ENCODE results near the gene TIE1.

TIE1 gene

DNA sequence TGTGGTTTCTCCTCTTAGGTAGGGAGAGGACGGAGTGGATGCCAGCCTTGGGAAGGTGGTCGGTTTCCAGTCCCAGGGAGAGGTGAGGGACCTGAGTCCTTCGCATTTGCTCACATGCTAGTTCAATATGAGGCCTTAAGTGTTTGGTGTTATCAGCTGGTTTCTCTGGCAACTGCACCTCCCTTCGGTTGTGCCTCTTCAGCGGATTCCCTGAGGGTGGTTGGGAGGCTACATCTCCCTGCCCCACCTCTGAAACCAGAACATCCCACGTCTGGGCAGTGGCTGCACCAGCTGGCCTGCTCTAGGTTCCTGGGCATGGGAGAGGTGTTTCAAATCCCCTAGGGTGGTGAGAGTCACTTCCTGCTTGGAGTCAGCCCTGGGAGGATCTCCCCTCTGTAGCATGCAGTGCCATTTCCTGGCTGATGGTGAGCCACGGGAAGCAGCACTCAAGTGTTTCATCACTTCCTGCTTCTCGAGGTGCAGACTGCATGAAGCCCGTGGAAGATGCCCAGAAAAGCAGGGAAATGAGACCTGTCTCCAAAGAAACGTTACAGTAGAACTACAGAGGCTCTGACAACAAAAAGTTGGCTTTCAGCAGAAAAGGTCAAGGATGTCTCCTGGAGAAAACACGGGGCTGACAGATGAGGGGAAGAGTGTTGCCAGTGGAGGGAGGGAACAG is 26.5 kb upstream of the TIE1 start:
- peak; percentile 63 to 88 (median 80) for DNase-seq
- 46% methylated on average over 9 of the region's 11 CpGs for WGBS (ENCODE audit: insufficient coverage)
- CTCF ChIA-PET = interaction anchor here (1.5 to 1.7 kb wide), 2 partner anchors 10 to 19 kb away, joined by 3 to 4 read pairs; no protein-coding TSS in a partner anchor

DNA sequence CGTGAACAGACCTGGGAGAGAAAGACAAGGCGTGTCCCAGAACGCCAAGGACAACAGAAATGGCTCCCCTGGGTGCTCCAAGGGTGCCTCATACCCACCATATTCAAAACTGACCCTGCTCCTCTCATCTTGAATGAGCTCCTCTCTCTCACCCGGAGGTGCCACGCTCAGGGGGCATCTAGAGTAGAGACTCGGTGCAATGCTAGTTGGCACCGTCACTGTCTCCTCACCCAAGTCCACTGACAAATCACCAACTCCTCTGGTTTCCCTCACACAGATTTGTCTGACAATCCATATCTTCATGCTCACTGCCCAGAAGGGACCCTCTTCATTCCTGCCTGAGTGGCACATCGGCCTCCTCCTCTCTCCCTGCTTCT is 26.0 kb upstream of the TIE1 start:
- H3K4me1 ChIP-seq (ENCODE audit: control extremely low read depth in 1 of 4, control insufficient read depth in 4 of 4, insufficient read depth in 4 of 4, low read length in 3 of 4) = peaks cover 0 to 24% (median 15%) of the 10 kb centered on the region in 4 experiments
- POLR2A ChIA-PET = no interaction called here
- peaks cover 0 to 2% (median 0%) of the 10 kb centered on the region in 5 experiments for H3K27me3 ChIP-seq (replicated peaks in 2 of 5; ENCODE audit: control insufficient read depth in 4 of 5, insufficient read depth in 5 of 5, low read length in 4 of 5)
- no peaks in the 10 kb centered on the region for H3K36me3 ChIP-seq (ENCODE audit: control insufficient read depth in 4 of 4, insufficient read depth in 4 of 4, low read length in 3 of 4)
- no peak for DNase-seq
- H3K27ac ChIP-seq (ENCODE audit: insufficient read depth in 1 of 2, low read depth in 1 of 2, low read length in 2 of 2, poor library complexity in 1 of 2, severe bottlenecking in 2 of 2) = no peak overlapping the region
- CTCF ChIA-PET = interaction anchor here (1.5 to 1.7 kb wide), 2 partner anchors 9 to 18 kb away, joined by 3 to 4 read pairs; no protein-coding TSS in a partner anchor
- H3K4me3 ChIP-seq (ENCODE audit: control insufficient read depth in 1 of 7, extremely low read depth in 1 of 7, insufficient read depth in 4 of 7, low read depth in 2 of 7, low read length in 6 of 7) = no peak overlapping the region
- H3K9me3 ChIP-seq (ENCODE audit: control extremely low read depth in 1 of 5, control insufficient read depth in 4 of 5, insufficient read depth in 2 of 5, low read depth in 1 of 5, low read length in 4 of 5) = no peaks in the 10 kb centered on the region
- 90% methylated on average over 3 of the region's 8 CpGs for WGBS (ENCODE audit: insufficient coverage)

More for the DNA sequence above, 26.5 kb upstream of the TIE1 start:
- H3K27me3 ChIP-seq (replicated peaks in 2 of 5; ENCODE audit: control insufficient read depth in 4 of 5, insufficient read depth in 5 of 5, low read length in 4 of 5) = peaks cover 0 to 2% (median 0%) of the 10 kb centered on the region in 5 experiments
- no peak overlapping the region for H3K27ac ChIP-seq (ENCODE audit: insufficient read depth in 1 of 2, low read depth in 1 of 2, low read length in 2 of 2, poor library complexity in 1 of 2, severe bottlenecking in 2 of 2)
- no peaks in the 10 kb centered on the region for H3K9me3 ChIP-seq (ENCODE audit: control extremely low read depth in 1 of 5, control insufficient read depth in 4 of 5, insufficient read depth in 2 of 5, low read depth in 1 of 5, low read length in 4 of 5)
- POLR2A ChIA-PET = no interaction called here
- H3K36me3 ChIP-seq (ENCODE audit: control insufficient read depth in 4 of 4, insufficient read depth in 4 of 4, low read length in 3 of 4) = no peaks in the 10 kb centered on the region
- peak overlapping the region in 1 of 7 experiments; percentile 2 for H3K4me3 ChIP-seq (ENCODE audit: control insufficient read depth in 1 of 7, extremely low read depth in 1 of 7, insufficient read depth in 4 of 7, low read depth in 2 of 7, low read length in 6 of 7)
- H3K4me1 ChIP-seq (ENCODE audit: control extremely low read depth in 1 of 4, control insufficient read depth in 4 of 4, insufficient read depth in 4 of 4, low read length in 3 of 4) = peaks cover 0 to 28% (median 15%) of the 10 kb centered on the region in 4 experiments

DNA sequence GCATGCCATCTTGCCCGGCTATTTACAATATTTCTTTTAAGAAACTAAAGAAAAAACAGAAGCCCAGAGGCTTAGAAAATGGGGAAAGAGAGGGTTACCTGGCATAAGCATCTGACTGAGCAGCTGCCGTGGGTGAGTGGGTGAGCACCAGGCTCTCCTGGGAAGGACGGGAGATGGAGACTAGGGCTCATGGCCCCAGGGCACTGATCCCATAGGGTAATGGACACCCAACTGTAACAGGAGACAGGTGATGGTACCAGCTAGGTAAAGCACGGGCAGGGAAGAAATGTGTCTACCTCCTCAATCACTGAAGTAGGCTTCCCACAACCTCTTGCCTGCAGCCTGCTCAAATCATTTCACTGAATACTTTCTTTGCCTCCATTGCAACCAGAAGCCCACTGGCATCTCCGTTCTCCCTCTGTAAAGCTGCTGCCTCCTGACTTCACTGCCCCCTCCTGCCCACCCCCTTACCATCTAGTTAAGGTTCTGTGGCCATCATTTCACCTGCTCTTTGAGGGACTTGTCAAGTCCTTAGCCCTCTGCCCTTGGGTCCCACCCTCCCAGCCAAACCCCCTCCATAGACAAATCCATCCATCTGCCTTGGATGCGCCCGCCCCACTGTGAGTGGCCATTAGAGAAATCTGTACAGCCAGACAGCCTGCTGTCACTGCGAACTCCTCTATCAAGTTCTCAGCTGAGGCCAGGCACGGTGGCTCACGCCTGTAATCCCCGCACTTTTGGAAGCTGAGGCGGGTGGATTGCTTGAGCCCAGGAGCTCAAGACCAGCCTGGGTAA is 24.8 kb upstream of the TIE1 start:
- WGBS (ENCODE audit: insufficient coverage) = 91% methylated on average over 9 of the region's 12 CpGs
- Histone ChIP-seq H3K4me3 (ENCODE audit: control insufficient read depth in 1 of 7, extremely low read depth in 1 of 7, insufficient read depth in 4 of 7, low read depth in 2 of 7, low read length in 6 of 7) (no peak overlapping the region), H3K4me1 (ENCODE audit: control extremely low read depth in 1 of 4, control insufficient read depth in 4 of 4, insufficient read depth in 4 of 4, low read length in 3 of 4) (peaks cover 0 to 12% (median 11%) of the 10 kb centered on the region in 4 experiments), H3K36me3 (ENCODE audit: control insufficient read depth in 4 of 4, insufficient read depth in 4 of 4, low read length in 3 of 4) (no peaks in the 10 kb centered on the region), H3K27ac (ENCODE audit: insufficient read depth in 1 of 2, low read depth in 1 of 2, low read length in 2 of 2, poor library complexity in 1 of 2, severe bottlenecking in 2 of 2) (no peak overlapping the region), H3K9me3 (ENCODE audit: control extremely low read depth in 1 of 5, control insufficient read depth in 4 of 5, insufficient read depth in 2 of 5, low read depth in 1 of 5, low read length in 4 of 5) (no peaks in the 10 kb centered on the region), H3K27me3 (replicated peaks in 2 of 5; ENCODE audit: control insufficient read depth in 4 of 5, insufficient read depth in 5 of 5, low read length in 4 of 5) (peaks cover 0 to 2% (median 0%) of the 10 kb centered on the region in 5 experiments)
- CTCF ChIA-PET = interaction anchor here (1.5 kb wide), 1 partner anchor 8 kb away, joined by 3 read pairs; no protein-coding TSS in a partner anchor
- DNase-seq = no peak
- POLR2A ChIA-PET = no interaction called here

DNA sequence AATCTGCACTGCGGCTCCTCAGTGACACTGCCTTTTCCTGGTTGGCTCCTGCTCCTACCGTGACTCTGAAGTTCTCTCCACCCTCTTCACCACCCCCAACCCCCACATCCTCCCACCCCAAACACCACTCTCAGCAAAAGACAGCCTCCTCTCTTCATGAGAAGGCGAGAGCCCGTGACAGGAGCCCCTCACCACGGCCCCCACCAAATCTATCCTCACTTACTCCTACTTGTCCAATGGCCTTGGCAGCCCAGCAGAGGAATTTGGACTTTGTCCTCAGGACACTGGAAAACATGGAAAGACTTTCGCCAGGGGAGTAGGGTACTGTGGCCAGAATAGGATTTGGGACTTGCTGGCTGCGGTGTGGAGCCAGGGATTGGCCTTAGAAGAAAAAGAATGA is 24.1 kb upstream of the TIE1 start:
- Histone ChIP-seq H3K27me3 (replicated peaks in 2 of 5; ENCODE audit: control insufficient read depth in 4 of 5, insufficient read depth in 5 of 5, low read length in 4 of 5) (peaks cover 0 to 2% (median 0%) of the 10 kb centered on the region in 5 experiments), H3K4me1 (ENCODE audit: control extremely low read depth in 1 of 4, control insufficient read depth in 4 of 4, insufficient read depth in 4 of 4, low read length in 3 of 4) (peaks cover 0 to 11% (median 8%) of the 10 kb centered on the region in 4 experiments), H3K4me3 (ENCODE audit: control insufficient read depth in 1 of 7, extremely low read depth in 1 of 7, insufficient read depth in 4 of 7, low read depth in 2 of 7, low read length in 6 of 7) (no peak overlapping the region), H3K9me3 (ENCODE audit: control extremely low read depth in 1 of 5, control insufficient read depth in 4 of 5, insufficient read depth in 2 of 5, low read depth in 1 of 5, low read length in 4 of 5) (no peaks in the 10 kb centered on the region), H3K36me3 (ENCODE audit: control insufficient read depth in 4 of 4, insufficient read depth in 4 of 4, low read length in 3 of 4) (no peaks in the 10 kb centered on the region), H3K27ac (ENCODE audit: insufficient read depth in 1 of 2, low read depth in 1 of 2, low read length in 2 of 2, poor library complexity in 1 of 2, severe bottlenecking in 2 of 2) (no peak overlapping the region)
- POLR2A ChIA-PET = no interaction called here
- CTCF ChIA-PET = interaction anchor here (1.0 kb wide), 1 partner anchor 27 kb away, joined by 3 read pairs; no protein-coding TSS in a partner anchor
- no peak for DNase-seq
- 97% methylated on average over 5 of the region's 7 CpGs for WGBS (ENCODE audit: insufficient coverage)

DNA sequence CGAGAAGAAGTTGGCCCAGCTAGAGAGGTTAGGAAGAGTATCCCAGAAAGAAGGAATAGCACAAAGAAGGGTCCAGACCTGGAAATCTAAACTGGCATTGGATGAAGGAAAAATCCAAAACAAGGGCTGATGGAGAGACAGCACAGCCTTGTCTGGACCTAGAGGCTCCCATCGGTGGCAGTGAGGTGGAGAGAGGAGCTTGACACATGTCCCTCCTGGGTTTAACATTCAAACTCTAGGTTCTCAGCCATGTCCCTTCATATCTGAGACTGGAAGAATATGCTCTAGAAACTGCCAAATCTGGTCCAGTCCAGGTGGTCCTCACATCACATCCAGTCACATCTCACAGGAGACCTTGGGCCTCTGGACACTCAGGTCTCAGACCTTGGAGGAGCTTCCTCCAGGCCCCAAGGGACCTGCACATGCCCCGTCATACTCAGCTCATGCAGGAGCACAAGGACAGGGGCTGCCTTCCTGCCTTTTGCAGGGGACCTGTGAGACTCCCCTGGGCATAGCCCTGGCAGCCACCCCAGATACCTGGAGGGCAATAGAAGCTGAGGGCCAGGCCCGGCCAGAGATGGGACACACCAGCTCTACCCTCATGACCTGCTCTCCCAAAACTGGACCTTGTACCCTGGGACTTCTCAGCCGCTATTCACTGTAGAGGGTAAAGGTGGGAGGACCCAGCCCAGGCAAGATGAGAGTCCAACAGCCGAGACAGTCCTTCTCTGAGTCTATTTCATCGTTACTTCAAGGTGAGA is 23.5 kb upstream of the TIE1 start:
- ChIA-PET CTCF (interaction anchor here (1.0 kb wide), 1 partner anchor 26 kb away, joined by 3 read pairs; no protein-coding TSS in a partner anchor), POLR2A (no interaction called here)
- H3K4me3 ChIP-seq (ENCODE audit: control insufficient read depth in 1 of 7, extremely low read depth in 1 of 7, insufficient read depth in 4 of 7, low read depth in 2 of 7, low read length in 6 of 7) = no peak overlapping the region

DNA sequence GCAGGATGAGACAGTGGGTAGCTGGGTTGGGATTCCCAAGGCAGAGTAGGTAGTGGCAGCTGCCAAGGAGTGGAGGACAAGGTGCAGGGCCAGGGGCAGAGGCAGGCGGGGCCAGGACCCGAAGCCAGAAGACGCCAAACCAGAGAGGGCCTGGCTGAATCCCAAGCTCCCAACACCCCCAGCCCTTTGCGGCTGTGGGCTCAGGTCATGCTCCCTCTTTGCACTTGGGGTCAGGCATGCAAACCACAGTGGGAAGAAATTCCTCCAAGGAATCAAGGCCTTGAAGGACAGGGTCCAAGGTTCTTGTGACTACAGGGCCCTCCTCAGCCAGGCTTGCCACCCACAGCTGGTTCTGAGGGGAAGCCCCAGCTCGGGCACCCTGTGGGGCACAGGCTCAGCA is 21.6 kb upstream of the TIE1 start:
- H3K36me3 ChIP-seq (ENCODE audit: control insufficient read depth in 4 of 4, insufficient read depth in 4 of 4, low read length in 3 of 4) = no peaks in the 10 kb centered on the region
- H3K9me3 ChIP-seq (ENCODE audit: control extremely low read depth in 1 of 5, control insufficient read depth in 4 of 5, insufficient read depth in 2 of 5, low read depth in 1 of 5, low read length in 4 of 5) = no peaks in the 10 kb centered on the region
- peaks cover 0 to 2% (median 0%) of the 10 kb centered on the region in 5 experiments for H3K27me3 ChIP-seq (replicated peaks in 2 of 5; ENCODE audit: control insufficient read depth in 4 of 5, insufficient read depth in 5 of 5, low read length in 4 of 5)
- WGBS (ENCODE audit: insufficient coverage) = 97% methylated on average over 5 of the region's 5 CpGs
- DNase-seq = no peak
- CTCF ChIA-PET = interaction anchor here (1.0 kb wide), 1 partner anchor 12 kb away, joined by 3 read pairs; no protein-coding TSS in a partner anchor
- no peak overlapping the region for H3K27ac ChIP-seq (ENCODE audit: insufficient read depth in 1 of 2, low read depth in 1 of 2, low read length in 2 of 2, poor library complexity in 1 of 2, severe bottlenecking in 2 of 2)
- no peak overlapping the region for H3K4me3 ChIP-seq (ENCODE audit: control insufficient read depth in 1 of 7, extremely low read depth in 1 of 7, insufficient read depth in 4 of 7, low read depth in 2 of 7, low read length in 6 of 7)
- POLR2A ChIA-PET = no interaction called here
- peaks cover 0 to 8% (median 6%) of the 10 kb centered on the region in 4 experiments for H3K4me1 ChIP-seq (ENCODE audit: control extremely low read depth in 1 of 4, control insufficient read depth in 4 of 4, insufficient read depth in 4 of 4, low read length in 3 of 4)

More for the DNA sequence above, 23.5 kb upstream of the TIE1 start:
- no peaks in the 10 kb centered on the region for H3K36me3 ChIP-seq (ENCODE audit: control insufficient read depth in 4 of 4, insufficient read depth in 4 of 4, low read length in 3 of 4)
- no peaks in the 10 kb centered on the region for H3K9me3 ChIP-seq (ENCODE audit: control extremely low read depth in 1 of 5, control insufficient read depth in 4 of 5, insufficient read depth in 2 of 5, low read depth in 1 of 5, low read length in 4 of 5)
- H3K4me1 ChIP-seq (ENCODE audit: control extremely low read depth in 1 of 4, control insufficient read depth in 4 of 4, insufficient read depth in 4 of 4, low read length in 3 of 4) = peaks cover 0 to 11% (median 8%) of the 10 kb centered on the region in 4 experiments
- no peak overlapping the region for H3K27ac ChIP-seq (ENCODE audit: insufficient read depth in 1 of 2, low read depth in 1 of 2, low read length in 2 of 2, poor library complexity in 1 of 2, severe bottlenecking in 2 of 2)
- DNase-seq = no peak
- 98% methylated on average over 6 of the region's 7 CpGs for WGBS (ENCODE audit: insufficient coverage)
- H3K27me3 ChIP-seq (replicated peaks in 2 of 5; ENCODE audit: control insufficient read depth in 4 of 5, insufficient read depth in 5 of 5, low read length in 4 of 5) = peaks cover 0 to 2% (median 0%) of the 10 kb centered on the region in 5 experiments

Data from common myeloid progenitor, CD34-positive (primary cell).